Measurements from ENCODE around the gene CHRNA4.

CHRNA4 gene

GRCh38 chr20:63406011-63406410 is 44.9 kb upstream of the CHRNA4 start:
- no peak for TF ChIP-seq CTCF (conservative IDR thresholded peaks at IDR 0.05)
- TF ChIP-seq ZFX (IDR thresholded peaks at IDR 0.05), result no peak
- no peak overlapping the region for H3K27ac ChIP-seq

GRCh38 chr20:63405102-63405730 is 44.1 kb upstream of the CHRNA4 start:
- TF ChIP-seq CTCF (conservative IDR thresholded peaks at IDR 0.05) (no peak), ZFX (IDR thresholded peaks at IDR 0.05) (no peak)
- H3K27ac ChIP-seq, result no peak overlapping the region

GRCh38 chr20:63404129-63405085 is 43.3 kb upstream of the CHRNA4 start:
- TF ChIP-seq CTCF (conservative IDR thresholded peaks at IDR 0.05), result no peak
- TF ChIP-seq ZFX (IDR thresholded peaks at IDR 0.05), result no peak
- no peak overlapping the region for H3K27ac ChIP-seq

GRCh38 chr20:63403403-63404105 is 42.4 kb upstream of the CHRNA4 start:
- TF ChIP-seq ZFX (IDR thresholded peaks at IDR 0.05), result no peak
- no peak for TF ChIP-seq CTCF (conservative IDR thresholded peaks at IDR 0.05)
- H3K27ac ChIP-seq, result no peak overlapping the region

GRCh38 chr20:63402860-63403220 is 41.7 kb upstream of the CHRNA4 start:
- TF ChIP-seq CTCF (conservative IDR thresholded peaks at IDR 0.05) (no peak), ZFX (IDR thresholded peaks at IDR 0.05) (no peak)
- no peak overlapping the region for H3K27ac ChIP-seq

GRCh38 chr20:63402181-63402859 is 41.2 kb upstream of the CHRNA4 start:
- TF ChIP-seq ZFX (IDR thresholded peaks at IDR 0.05) (no peak), CTCF (conservative IDR thresholded peaks at IDR 0.05) (no peak)
- no peak overlapping the region for H3K27ac ChIP-seq

Measured in C4-2B (cell line).